Stimulated activated CD8-positive, alpha-beta memory T cell treated with anti-CD3 and anti-CD28 coated beads, Interleukin-7, amount 100 ng/mL, for 48 hours (primary cell): ENCODE results near the gene SYT9.

Experiments used
- DNase-seq, 2 donors: peaks; one replicate each; pipeline ENCODE4 v3.0.0-alpha.2; 2020; ENCODE audit warnings: low read depth in 1 of 2; ENCODE audit errors: extremely low read depth in 1 of 2

The SYT9 gene, protein sequence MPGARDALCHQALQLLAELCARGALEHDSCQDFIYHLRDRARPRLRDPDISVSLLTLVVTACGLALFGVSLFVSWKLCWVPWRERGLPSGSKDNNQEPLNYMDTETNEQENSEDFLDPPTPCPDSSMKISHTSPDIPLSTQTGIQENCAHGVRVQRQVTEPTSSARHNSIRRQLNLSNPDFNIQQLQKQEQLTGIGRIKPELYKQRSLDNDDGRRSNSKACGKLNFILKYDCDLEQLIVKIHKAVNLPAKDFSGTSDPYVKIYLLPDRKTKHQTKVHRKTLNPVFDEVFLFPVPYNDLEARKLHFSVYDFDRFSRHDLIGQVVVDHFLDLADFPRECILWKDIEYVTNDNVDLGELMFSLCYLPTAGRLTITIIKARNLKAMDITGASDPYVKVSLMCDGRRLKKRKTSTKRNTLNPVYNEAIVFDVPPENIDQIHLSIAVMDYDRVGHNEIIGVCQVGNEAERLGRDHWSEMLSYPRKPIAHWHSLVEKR

DNA sequence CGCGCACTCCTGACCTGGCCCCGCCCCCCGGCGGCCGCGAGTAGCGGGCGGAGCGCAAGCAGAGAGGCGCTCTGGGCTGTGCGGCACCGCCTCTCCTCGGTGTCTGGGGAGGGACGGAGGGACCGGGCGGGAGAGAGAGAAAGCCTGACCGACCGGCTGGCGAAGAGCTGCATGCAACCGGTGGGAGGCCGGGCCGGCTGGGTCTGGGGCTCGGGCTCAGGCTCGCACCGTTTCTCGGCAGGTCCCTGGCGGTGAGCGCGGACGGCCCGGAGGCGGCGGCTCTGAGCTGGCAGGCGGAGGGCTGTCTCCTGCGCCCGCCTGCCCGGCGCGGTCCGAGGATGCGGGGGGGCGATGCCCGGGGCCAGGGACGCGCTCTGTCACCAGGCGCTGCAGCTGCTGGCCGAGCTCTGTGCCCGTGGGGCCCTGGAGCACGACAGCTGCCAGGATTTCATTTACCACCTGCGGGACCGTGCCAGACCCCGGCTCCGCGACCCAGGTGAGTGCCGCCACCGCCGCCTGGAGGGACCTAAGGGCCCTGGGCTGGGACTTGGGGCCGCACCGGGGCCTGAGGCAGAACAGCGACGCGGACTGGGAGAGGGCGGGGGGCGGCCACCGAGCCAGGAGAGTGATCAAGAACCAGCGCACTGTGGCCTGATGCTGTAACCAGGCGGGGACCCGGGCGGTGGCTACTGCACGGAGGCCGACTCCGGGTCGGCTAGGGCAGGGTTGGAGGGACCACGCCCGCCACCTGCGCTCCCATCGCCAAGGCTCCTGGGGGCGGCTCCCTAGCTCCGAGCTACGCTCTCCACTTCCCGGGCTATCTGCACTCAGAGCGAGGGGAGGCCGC is at the start of gene SYT9:
TSS of gene SYT9 (plus strand) at position 69 of the 847 bp plus-strand sequence. CDS start at position 352, 283 bp downstream.
- peak in 1 of 2 donors; percentile 8 for DNase-seq

DNA sequence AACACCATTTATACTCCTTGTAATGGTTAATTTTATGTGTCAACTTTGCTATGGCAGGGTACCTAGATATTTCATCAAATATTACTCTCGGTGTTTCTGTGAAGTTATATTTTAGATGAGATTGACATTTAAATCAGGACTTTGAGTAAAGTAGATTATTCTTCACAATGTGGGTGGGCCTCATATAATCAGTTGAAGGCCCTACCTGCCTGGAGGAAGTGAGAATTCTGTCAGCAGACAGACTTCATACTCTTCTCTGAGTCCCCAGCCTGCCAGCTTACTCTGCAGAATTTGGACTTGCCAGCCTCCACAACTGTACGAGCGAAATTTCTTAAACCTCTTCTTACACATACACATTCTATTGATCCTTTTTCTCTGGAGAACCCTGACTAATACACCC is 49.3 kb upstream of the SYT9 start:
- no peak for DNase-seq

DNA sequence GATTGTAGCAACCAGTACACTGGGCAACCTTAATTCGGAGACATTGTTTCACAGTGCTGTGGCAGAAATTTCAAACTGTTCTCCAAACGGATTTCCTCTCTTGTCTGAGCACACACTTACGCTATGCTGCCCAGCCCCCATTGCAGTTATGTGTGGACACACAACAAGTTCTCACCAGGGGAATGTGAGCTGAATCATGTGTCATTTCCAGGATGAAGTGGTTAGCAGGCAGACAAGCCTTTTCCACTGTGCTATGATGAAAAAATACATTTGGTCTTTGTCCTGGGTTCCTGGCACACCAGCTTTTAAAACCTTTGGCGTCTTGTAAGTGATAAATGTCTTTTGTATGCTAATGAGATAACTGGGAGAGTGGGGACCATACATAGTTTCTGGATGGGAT is 46.9 kb upstream of the SYT9 start:
- no peak for DNase-seq

DNA sequence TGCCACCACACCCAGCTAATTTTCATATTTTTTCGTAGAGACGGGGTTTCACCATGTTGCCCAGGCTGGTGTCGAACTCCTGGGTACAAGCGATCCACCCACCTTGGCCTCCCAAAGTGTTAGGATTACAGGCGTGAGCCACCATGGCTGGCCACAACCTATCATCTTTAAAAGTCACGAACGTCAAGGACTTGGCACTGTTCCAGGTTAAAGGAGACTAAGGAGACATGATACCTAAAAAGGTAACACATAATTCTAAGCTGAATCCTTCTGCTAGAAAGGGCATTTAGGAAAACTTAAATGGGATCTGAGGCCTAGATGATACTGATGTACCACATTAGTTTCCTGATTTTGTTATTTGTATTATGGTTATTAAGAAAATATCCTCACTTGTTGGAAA is 43.3 kb upstream of the SYT9 start:
- DNase-seq: no peak

DNA sequence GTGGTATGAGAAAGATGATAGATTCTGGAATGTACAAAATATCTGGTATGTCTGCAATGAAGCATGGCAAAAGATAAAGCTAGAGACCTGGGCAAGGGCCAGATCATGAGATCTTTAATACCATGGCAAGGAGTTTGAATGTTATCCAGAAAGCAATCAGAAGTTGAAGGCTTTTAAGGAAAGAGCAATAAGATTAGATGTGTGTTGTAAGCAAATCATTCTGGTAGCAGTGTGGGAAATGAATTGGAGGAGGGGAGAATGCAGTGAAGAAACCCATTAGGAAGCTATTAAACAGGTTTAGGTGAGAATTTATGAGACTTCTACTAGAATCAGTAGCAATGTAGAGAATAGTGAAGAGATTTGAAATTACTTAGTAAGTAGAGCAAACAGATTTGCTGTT is 32.2 kb upstream of the SYT9 start:
- no peak for DNase-seq

DNA sequence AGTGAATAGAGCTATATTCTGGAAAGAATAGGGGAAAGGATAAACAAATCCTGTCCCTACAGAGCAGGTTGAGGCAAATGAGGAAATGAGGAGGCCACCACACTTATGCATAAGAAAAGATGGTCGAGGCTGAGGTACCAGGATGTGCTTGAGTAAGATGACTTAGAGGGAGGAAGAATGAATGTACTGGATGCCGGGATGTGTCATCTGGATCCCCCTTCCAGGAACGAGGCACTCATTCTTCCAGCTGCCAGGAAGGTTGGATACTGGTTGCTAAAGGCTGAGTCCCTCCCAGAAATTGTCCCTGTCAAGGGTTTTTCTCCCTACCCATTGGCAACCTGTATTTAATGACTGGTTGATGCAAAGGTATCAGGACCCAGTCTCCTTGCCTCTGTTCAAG is 31.1 kb upstream of the SYT9 start:
- no peak for DNase-seq

DNA sequence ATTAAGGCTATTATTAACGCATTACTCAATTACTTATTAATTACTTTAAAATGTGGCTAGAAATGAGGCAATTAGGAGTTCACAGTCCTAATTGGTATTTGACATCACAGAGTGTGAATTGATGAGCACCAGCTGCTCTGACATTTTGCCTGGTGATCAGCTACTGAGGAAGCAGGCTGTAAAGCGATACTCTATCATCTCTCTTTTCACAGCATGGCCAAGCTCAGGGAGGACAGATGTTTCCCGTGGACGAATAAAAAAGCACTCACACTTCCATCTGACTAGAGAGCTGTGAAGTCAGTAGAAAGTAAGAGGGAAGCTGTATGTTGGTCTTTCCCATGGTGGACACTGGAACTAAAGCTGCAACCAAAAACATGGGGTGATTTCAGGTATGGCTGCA is 29.1 kb upstream of the SYT9 start:
- no peak for DNase-seq

DNA sequence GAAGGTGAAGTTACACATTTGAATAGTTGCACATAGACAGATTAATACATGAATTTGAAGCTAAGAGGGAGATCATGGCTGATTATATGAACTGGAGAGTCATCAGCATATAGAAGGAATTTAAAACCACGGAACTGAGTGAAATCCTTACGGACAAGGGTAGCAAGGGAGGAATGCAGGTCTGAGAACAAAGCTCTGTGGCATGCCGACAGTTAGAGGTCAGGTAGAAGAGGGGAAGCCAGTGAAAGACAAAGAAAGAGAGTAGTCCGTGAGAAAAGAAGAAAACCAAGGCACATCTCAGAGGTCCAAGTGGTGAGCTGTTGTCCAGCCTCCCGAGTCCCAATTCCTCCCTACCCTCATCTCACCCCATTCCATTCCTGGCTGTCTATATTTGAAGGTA is 11.8 kb upstream of the SYT9 start:
- no peak for DNase-seq

DNA sequence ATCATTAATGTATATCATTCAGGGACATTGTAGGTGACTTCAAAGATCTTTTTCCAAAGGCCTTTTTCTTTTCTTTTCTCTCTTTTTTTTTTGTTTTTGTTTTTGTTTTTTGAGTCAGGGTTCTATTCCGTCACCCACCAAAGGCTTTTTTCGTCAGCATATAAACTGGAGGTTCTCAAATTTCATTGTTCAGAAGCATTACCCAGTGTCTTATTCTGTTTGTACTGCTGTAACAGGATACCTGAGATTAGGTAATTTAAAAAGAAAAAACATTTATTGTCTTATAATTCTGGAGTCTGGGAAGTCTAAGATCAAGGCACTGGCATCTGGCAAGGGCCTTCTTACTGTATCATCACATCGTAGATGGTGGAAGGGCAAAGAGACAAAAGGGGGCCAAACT is 6.4 kb upstream of the SYT9 start:
- DNase-seq: no peak

DNA sequence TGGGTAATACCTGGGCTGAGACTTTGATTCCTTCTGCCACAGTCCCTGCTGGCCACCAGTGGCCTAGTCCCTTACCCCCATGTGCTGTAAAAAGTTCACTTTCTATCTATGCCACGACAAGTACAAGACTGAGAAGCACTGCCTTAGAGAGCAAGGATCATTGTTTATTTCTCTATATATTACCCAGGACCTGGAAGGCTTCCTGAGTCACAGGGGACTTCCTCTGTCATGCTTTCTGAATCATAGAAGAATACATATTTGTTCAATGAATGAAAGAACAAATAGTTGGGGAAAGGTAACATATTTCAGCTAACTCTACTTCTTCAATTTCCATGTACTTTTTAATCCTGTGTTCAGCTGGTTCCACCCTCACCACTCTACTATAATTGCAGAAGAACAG is 5.5 kb upstream of the SYT9 start:
- no peak for DNase-seq

DNA sequence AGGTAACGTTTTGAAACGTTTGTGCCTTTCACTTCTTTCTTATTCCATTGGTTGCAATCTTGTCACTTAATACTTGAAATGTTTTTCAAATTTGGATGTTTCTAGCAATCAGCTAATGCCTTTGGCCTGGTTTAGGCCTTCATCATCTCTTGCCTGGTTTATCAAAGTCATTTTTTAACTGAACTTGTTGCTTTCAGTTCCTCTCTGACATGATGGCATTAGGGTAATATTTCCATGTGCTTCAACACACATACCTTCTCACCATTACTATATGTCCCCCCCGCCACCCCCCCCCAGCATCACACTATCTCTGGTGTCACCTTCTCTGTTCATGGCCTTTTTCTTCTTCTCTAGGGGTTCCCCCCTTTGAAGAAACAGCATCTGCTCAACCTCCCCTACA is 1.5 kb upstream of the SYT9 start:
- DNase-seq: no peak

DNA sequence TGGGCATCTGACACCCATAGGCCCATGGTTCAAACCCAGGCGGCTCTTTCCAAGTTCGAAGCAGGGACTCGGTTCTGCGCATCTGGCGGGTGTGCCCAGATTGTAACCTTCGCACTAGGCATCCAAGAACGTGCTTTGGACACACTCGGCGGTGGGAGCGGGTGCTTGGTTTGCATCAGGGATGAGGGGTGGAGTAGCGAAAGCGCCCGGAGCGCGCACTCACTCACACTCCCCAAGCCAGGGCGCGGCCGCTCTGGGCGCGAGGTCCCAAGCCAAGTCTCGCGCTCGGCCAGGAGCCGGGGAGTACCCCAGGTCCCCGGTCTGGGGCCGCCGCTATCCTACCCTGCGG is 243 bp upstream of the SYT9 start:
- no peak for DNase-seq

DNA sequence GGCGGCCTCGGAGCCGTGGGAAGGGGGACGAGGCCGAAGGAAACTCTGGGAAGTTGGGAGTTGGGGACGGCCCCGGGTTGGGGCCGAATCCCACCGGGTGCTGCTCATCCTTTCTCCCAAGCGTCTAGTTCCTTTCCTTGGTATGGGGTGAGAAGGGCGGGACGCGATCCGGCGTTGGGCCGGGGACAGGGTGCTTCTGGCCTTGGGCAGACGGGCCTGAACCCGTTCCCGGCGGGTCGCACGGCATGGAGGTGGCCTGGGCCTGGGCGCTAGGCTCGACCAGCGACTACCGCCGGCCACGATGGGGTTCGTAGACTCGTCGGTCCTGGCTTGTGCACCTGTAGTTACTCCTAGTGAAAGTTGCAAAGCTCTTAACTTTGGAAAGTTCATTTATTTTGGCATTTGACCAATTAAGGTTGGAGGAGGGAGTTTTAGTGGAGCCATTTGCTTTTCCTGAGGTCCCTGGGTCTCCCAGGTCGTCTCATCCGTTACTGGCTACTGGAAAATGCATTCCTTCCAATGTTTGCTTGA is 1.0 kb downstream of the SYT9 start:
- DNase-seq: no peak

DNA sequence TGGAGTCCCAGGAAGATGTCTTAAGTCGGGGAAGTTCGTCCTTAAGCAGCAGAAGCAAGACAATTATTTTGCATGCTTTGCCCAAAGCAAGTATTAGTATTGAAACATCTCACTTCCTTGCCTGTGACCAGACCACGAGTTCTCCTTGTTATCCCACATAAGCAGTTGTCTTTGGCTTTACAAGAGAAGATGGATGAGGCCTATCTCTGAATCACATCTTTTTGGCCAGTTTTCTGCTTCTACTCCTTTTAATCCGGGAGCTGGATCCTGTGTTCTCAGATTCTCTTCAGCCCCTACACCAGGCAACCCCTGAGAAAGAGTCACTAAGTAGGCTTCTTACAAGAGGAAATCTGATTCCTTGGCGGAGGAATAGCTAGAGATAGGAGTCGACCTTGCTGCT is 2.1 kb downstream of the SYT9 start:
- DNase-seq: no peak

DNA sequence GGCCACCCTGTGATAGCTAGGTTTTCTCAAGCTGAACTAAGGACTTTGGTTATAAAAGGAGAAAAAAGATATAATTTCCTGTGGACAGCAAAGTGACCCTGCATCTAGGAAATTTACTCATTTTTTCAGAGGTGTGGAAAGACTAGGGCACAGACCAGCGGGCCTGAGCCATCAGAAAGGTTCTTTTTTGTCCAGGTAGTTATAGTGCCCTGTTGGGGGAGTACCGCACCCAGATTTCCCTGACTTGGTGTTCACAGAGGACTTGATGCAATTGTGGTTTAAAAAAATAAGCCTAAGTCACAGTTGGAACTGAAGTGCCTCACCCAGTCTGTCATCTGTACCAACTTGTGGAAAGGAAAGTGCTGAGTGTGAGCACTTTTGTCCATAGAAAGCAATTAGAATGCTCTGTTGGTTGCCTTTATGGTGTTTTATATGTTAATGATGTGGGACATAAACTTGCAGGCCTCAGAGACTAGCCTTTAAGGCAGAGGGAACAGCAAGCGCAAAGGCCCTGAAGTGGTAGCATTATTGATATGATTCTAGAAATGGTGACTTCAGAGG is 3.1 kb downstream of the SYT9 start:
- no peak for DNase-seq

DNA sequence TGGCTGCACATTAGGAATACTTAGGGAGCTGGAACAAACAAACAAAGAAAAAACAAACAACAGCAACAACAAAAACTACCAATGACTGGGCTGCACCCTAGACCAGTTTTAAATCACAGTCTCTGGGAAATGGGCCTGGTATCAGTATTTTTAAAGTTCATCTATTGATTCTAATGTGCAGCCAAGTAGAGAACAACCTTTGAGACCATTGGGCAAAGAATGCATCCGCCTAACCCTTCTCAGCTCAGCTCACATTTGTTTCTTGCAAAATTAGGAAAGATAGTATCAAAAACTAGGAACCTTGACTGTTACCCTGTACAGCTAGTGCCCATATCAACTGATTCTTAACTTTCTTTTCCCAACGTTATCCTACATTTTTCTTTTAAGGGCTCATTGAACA is 5.2 kb downstream of the SYT9 start:
- DNase-seq: no peak

DNA sequence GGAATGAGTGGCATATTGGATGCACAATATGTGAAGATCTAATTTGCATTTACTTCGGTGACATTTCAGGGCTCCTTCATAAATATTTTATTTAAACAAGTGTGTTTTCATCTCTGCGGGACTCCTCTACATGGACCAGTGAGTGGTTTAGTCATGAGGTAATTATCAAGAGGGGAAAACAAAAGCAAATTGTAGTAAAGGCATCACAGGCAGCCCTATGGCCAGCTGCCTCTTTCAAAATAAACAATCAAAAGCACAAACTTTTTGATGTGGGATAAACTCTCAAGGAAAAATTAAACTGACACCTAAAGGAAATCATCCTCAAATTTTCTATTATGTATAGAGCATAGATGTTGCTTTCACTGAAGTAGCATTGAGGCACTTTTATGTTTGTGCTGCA is 6.0 kb downstream of the SYT9 start:
- no peak for DNase-seq

DNA sequence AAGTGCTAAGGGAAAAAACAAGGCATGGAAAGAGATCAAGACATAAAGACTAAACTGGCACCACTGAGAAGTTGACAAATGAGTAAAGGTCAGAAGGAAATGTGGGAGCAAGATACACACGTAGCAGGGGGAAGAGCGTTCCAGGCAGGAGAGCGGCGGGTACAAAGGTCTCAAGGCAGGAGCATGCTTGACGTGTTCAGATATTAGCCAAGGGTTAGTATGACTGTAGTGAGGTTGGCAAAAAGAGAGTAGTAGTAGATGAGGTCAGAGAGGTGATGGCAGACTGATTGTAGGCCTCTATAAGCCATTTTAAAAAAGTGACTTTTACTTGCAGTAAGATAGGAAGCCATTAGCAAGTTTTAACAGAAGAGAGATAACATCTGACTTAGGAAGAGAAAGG is 9.9 kb downstream of the SYT9 start:
- DNase-seq: no peak

DNA sequence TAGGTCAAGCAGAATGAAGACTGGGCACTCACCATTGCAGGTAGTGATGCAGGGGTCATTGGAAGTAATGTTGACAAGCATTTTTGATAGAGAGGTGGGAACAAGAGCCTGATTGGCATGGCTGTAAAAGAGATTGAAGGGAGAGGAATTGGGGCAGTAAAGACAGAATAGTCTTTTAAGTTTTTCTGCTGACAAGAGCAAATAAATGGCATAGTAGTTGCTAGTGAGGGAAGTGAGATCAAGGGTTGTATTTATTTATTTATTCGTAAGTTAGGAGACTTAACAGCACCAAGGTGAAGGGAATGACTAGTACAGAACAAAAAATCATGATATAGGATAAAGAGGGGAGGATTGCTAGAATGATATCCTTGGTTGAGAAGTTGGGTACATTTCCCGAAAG is 11.0 kb downstream of the SYT9 start:
- DNase-seq: no peak

DNA sequence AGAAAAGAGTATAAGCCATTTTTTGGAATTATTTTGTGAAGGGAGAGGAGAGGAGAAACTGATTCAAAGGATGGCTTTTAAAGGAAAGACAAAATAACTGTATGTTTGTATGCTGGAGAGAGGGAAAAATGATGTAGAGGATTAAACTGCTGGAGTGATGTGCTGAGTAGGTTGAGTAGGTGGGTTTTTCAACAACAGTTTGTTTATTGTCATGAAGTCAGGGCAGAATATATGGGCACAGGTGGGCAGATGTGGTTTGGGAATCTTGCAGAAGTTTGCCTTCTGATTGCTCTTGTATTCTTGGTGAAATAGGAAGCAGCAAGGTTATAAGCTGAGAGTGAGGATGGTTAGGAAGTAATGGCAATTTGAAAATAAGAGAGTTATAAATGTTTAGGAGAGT is 12.1 kb downstream of the SYT9 start:
- DNase-seq: no peak

DNA sequence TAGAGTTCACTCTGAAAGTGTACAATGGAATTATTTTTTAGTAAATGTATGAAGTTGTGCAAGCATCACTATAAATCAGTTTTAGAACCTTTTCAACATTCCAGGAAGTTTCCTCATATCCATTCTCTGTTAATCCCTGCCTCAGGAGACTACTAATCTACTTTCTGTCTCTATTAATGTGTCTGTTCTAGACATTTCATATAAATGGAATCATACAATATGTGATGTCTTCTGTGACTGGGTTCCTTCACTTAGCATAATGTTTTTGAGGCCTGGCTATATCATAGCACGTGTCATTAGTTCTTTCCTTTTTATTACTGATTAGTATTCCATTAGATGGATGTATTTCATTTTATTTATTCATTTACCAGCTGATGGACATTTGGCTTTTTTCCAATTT is 17.1 kb downstream of the SYT9 start:
- DNase-seq: no peak
